IPS-18c (cell line): Measurements from ENCODE around the gene TTBK2.

Source experiments
- H3K4me3 ChIP-seq: 2 replicates; pipeline ENCODE4 v1.7.0; 2013; ENCODE audit warnings: low read depth, mild to moderate bottlenecking, low read length, moderate library complexity; ENCODE audit not compliant: insufficient read depth
- H3K9me3 ChIP-seq: one replicate; pipeline ENCODE4 v1.6.1; 2013; ENCODE audit warnings: mild to moderate bottlenecking, low read length, moderate library complexity; ENCODE audit not compliant: control insufficient read depth, insufficient read depth

The TTBK2 gene

GRCh38 chr15:42695527-42696071 lies 225.0 kb downstream of the TTBK2 start:
- no peak overlapping the region for H3K4me3 ChIP-seq
- no peaks in the 10 kb centered on the region for H3K9me3 ChIP-seq

GRCh38 chr15:42694398-42694797 lies 226.2 kb downstream of the TTBK2 start:
- H3K4me3 ChIP-seq: no peak overlapping the region
- no peaks in the 10 kb centered on the region for H3K9me3 ChIP-seq

DNA sequence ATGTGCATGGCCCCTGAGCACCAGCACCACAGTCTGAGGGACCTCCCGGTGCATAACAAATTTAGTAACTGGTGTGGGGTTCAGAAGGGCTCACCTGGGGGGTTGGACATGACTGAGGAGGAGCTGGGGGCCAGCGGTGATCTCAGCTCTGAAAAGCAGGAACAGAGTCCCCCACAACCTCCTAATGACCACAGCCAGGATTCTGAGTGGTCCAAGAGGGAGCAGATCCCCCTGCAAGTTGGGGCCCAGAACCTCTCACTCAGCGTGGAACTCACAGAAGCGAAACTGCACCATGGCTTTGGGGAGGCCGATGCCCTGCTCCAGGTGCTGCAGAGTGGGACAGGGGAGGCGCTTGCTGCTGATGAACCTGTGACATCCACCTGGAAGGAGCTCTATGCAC lies 226.6 kb downstream of the TTBK2 start:
- Histone ChIP-seq H3K4me3 (no peak overlapping the region), H3K9me3 (no peaks in the 10 kb centered on the region)

DNA sequence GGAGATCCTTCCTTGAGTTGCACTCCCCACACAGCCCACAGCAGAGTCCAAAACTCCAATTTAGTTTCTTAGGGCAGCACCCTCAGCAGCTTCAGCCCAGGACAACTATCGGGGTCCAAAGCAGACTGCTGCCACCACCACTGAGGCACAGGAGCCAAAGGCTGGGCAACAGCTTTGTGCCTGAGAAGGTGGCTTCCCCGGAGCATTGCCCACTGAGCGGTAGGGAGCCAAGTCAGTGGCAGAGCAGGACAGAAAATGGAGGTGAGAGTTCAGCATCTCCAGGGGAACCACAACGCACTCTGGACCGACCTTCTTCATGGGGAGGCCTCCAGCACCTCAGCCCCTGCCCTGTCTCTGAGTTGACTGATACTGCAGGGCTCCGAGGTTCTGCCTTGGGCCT lies 227.1 kb downstream of the TTBK2 start:
- Histone ChIP-seq H3K4me3 (no peak overlapping the region), H3K9me3 (no peaks in the 10 kb centered on the region)

GRCh38 chr15:42692997-42693396 lies 227.6 kb downstream of the TTBK2 start:
- H3K9me3 ChIP-seq: no peaks in the 10 kb centered on the region
- no peak overlapping the region for H3K4me3 ChIP-seq

DNA sequence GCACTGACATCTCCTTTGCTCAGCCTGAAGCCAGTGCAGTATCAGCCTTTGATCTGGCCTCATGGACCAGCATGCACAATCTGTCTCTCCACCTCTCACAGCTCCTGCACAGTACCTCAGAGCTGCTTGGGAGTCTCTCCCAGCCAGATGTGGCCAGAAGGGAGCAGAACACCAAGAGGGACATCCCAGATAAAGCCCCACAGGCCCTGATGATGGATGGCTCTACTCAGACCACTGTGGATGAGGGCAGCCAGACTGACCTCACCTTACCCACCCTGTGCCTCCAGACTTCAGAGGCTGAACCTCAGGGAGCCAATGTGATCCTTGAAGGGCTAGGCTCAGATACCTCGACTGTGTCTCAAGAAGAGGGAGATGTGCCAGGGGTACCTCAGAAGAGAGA lies 228.0 kb downstream of the TTBK2 start:
- no peak overlapping the region for H3K4me3 ChIP-seq
- no peaks in the 10 kb centered on the region for H3K9me3 ChIP-seq

- H3K9me3 ChIP-seq: no peaks in the 10 kb centered on the region
These were observed 228.8 kb downstream of the TTBK2 start for GRCh38 chr15:42691770-42692169.

DNA sequence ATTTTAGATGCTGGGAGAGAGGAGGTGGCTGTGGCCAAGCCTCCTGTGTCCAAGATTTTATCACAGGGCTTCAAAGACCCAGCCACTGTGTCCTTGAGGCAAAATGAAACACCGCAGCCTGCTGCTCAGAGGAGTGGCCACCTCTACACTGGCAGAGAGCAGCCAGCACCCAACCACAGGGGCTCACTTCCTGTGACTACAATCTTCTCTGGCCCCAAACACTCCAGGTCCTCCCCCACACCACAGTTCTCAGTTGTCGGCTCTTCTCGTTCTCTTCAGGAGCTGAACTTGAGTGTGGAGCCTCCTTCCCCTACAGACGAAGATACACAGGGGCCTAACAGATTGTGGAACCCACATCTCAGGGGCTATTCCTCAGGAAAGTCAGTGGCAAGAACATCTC lies 229.3 kb downstream of the TTBK2 start:
- Histone ChIP-seq H3K4me3 (no peak overlapping the region), H3K9me3 (no peaks in the 10 kb centered on the region)

More at GRCh38 chr15:42691770-42692169, 228.8 kb downstream of the TTBK2 start:
- H3K4me3 ChIP-seq: no peak overlapping the region
